Caco-2 (cell line): ENCODE results near the gene KLHL35. TPM values are rescaled to one million over a fixed set of nuclear protein-coding genes. Genes with fewer than 3 reads are reported as not detected.

Source experiments
- BruUV-seq: library from RNA; stranded (reverse); fragments of 400-500 nt; replicated peaks from 2 replicates; lab custom pipeline; 2021; lab: Mats Ljungman, UMichigan
- CTCF ChIA-PET: fragments of 300-600 bp; sonication (Branson Sonifier 250); formaldehyde crosslinking; loops from one replicate; lab custom pipeline; 2022; ENCODE audit warnings: antibody characterized with exemption; lab: Charles Lee
- POLR2A ChIA-PET: fragments of 300-600 bp; sonication (Branson Sonifier 250); formaldehyde crosslinking; loops from one replicate; lab custom pipeline; 2022; ENCODE audit warnings: antibody characterized with exemption; lab: Charles Lee
- DNase-seq, 2 experiments: peaks; one replicate each; pipeline versions ENCODE4 v3.0.0 to v3.0.0-alpha.2; 2020 to 2022
- H3K27me3 ChIP-seq: replicated peaks from 2 replicates; pipeline ENCODE4 v1.6.0; 2011; ENCODE audit warnings: low read length; ENCODE audit not compliant: control insufficient read depth, insufficient read depth
- H3K36me3 ChIP-seq: 2 replicates; pipeline ENCODE4 v1.5.1; 2011; ENCODE audit warnings: low read length; ENCODE audit not compliant: control insufficient read depth, insufficient read depth
- H3K4me1 ChIP-seq: fragments of 250-450 bp; sonication (Bioruptor Pico); 2 replicates; pipeline ENCODE4 v1.5.1; 2020; ENCODE audit warnings: mild to moderate bottlenecking
- H3K4me3 ChIP-seq: 2 replicates; pipeline ENCODE4 v1.5.1; 2011; ENCODE audit warnings: low read depth, mild to moderate bottlenecking, control low read depth, low read length
- H3K9me3 ChIP-seq: fragments of 250-450 bp; sonication (Bioruptor Pico); 2 replicates; pipeline ENCODE4 v1.5.1; 2020; ENCODE audit warnings: mild to moderate bottlenecking, moderate library complexity
- H3K27ac Mint-ChIP-seq: one replicate; pipeline ENCODE4 v1.8.0; 2022; ENCODE audit warnings: mixed read lengths; ENCODE audit not compliant: unreplicated experiment
- H3K27me3 Mint-ChIP-seq: one replicate; pipeline ENCODE4 v1.8.0; 2022; ENCODE audit warnings: mixed read lengths; ENCODE audit not compliant: insufficient read depth, unreplicated experiment
- H3K36me3 Mint-ChIP-seq: one replicate; pipeline ENCODE4 v1.8.0; 2022; ENCODE audit warnings: mild to moderate bottlenecking, mixed read lengths; ENCODE audit not compliant: insufficient read depth, unreplicated experiment
- H3K4me1 Mint-ChIP-seq: one replicate; pipeline ENCODE4 v1.8.0; 2022; ENCODE audit warnings: low read depth, mixed read lengths; ENCODE audit not compliant: unreplicated experiment
- H3K4me3 Mint-ChIP-seq: one replicate; pipeline ENCODE4 v1.8.0; 2022; ENCODE audit warnings: mild to moderate bottlenecking, moderate library complexity, mixed read lengths; ENCODE audit not compliant: unreplicated experiment
- H3K9me3 Mint-ChIP-seq: one replicate; pipeline ENCODE4 v1.8.0; 2022; ENCODE audit warnings: mixed read lengths; ENCODE audit not compliant: unreplicated experiment
- CTCF ChIP-seq, 2 experiments: fragments of 200-600 bp in 1 of 2; IDR thresholded peaks; 1 replicate in 1 of 2; 2 replicates in 1 of 2; pipeline versions ENCODE4 v1.5.1 to v1.8.0; 2011 to 2022; ENCODE audit warnings: antibody characterized with exemption in 1 of 2, control low read depth in 1 of 2, inconsistent platforms in 1 of 2, low read depth in 1 of 2, low read length in 1 of 2, mild to moderate bottlenecking in 1 of 2, moderate library complexity in 1 of 2; ENCODE audit not compliant: insufficient read depth in 1 of 2, severe bottlenecking in 1 of 2, unreplicated experiment in 1 of 2
- intact Hi-C: fragments of 100-400 bp; cut with micrococcal nuclease; formaldehyde crosslinking; loops from one replicate; pipeline ENCODE4 v1.10.0; 2022; ENCODE audit not compliant: unreplicated experiment
- total RNA-seq: library from RNA; stranded (reverse); gene quantifications from 2 replicates; pipeline ENCODE4 v1.2.3, GENCODE V29; 2022

The KLHL35 gene
- total RNA-seq, 1 experiment from 2014 or later, result 51.4 TPM

- H3K27me3 Mint-ChIP-seq, result no peaks in the 10 kb centered on the region
- CTCF ChIA-PET, result no interaction called here
- H3K27ac Mint-ChIP-seq, result no peak overlapping the region
- Histone ChIP-seq H3K4me3 (no peak overlapping the region), H3K4me1 (peaks cover 10% of the 10 kb centered on the region), H3K9me3 (no peaks in the 10 kb centered on the region), H3K36me3 (no peaks in the 10 kb centered on the region), H3K27me3 (no peaks in the 10 kb centered on the region)
- H3K4me1 Mint-ChIP-seq, result no peaks in the 10 kb centered on the region
- POLR2A ChIA-PET, result no interaction called here
- no TSS peak for BruUV-seq
- no peaks in the 10 kb centered on the region for H3K36me3 Mint-ChIP-seq
- intact Hi-C loops, result no loop called here
- DNase-seq, result no peak
- TF ChIP-seq CTCF (IDR thresholded peaks at IDR 0.05; ENCODE audit: insufficient read depth in 1 of 2, low read depth in 1 of 2, low read length in 1 of 2, severe bottlenecking in 1 of 2, unreplicated experiment in 1 of 2), result no peak
- H3K4me3 Mint-ChIP-seq, result no peak overlapping the region
- no peaks in the 10 kb centered on the region for H3K9me3 Mint-ChIP-seq
These were observed 41.2 kb upstream of the KLHL35 start for GRCh38 chr11:75474240-75474639.

GRCh38 chr11:75473684-75474083, 40.7 kb upstream of the KLHL35 start:
- Histone ChIP-seq H3K4me3 (no peak overlapping the region), H3K36me3 (no peaks in the 10 kb centered on the region), H3K27me3 (no peaks in the 10 kb centered on the region), H3K4me1 (peaks cover 10% of the 10 kb centered on the region), H3K9me3 (no peaks in the 10 kb centered on the region)
- TF ChIP-seq CTCF (IDR thresholded peaks at IDR 0.05; ENCODE audit: insufficient read depth in 1 of 2, low read depth in 1 of 2, low read length in 1 of 2, severe bottlenecking in 1 of 2, unreplicated experiment in 1 of 2), result no peak
- Mint-ChIP-seq H3K27me3 (no peaks in the 10 kb centered on the region), H3K4me3 (no peak overlapping the region), H3K9me3 (no peaks in the 10 kb centered on the region), H3K36me3 (no peaks in the 10 kb centered on the region), H3K4me1 (no peaks in the 10 kb centered on the region), H3K27ac (no peak overlapping the region)
- DNase-seq, result no peak
- BruUV-seq, result no TSS peak
- intact Hi-C loops, result no loop called here
- CTCF ChIA-PET, result no interaction called here
- POLR2A ChIA-PET, result no interaction called here

DNA sequence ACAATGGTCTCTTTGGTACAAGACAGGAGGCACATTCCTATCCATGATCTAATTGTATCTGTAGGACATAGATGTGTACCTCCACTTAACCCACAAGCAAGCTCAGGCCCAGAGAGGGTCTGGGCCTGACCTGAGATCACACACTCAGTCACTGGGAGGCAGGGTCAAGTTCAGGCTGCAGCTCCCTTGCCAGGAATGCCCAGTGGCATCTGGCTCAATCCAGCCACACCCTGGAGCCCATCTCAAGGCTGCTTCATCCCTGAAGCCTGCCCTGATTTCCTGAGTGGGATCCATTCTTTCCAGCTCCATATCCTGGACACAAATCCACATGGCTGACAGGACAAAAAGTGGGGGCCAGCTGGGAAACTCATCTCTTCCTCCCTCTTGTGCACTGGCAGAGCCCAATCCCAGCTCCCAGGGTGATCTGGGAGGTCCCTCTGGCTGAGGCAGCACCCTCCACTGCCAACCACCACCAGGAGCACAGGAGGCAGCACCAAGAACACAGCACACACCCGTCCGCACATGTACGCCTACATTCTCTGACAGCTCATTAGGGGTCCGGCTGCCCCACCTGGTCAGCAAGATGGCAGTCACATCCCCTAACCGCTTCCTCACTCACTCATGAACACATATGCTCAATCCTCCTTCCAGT, 39.2 kb upstream of the KLHL35 start:
- BruUV-seq, result no TSS peak
- Mint-ChIP-seq H3K27ac (no peak overlapping the region), H3K9me3 (no peaks in the 10 kb centered on the region), H3K27me3 (no peaks in the 10 kb centered on the region), H3K4me3 (no peak overlapping the region), H3K36me3 (no peaks in the 10 kb centered on the region), H3K4me1 (no peaks in the 10 kb centered on the region)
- Histone ChIP-seq H3K4me3 (no peak overlapping the region), H3K36me3 (no peaks in the 10 kb centered on the region), H3K9me3 (no peaks in the 10 kb centered on the region), H3K27me3 (no peaks in the 10 kb centered on the region), H3K4me1 (peaks cover 10% of the 10 kb centered on the region)
- ChIA-PET CTCF (interaction anchor here (0.9 to 2.3 kb wide), 3 partner anchors 18 to 28 kb away, joined by 4 to 9 read pairs (median 5); no protein-coding TSS in a partner anchor), POLR2A (no interaction called here)
- intact Hi-C loops, result no loop called here
- no peak for DNase-seq
- no peak for TF ChIP-seq CTCF (IDR thresholded peaks at IDR 0.05; ENCODE audit: insufficient read depth in 1 of 2, low read depth in 1 of 2, low read length in 1 of 2, severe bottlenecking in 1 of 2, unreplicated experiment in 1 of 2)
